Gastroesophageal sphincter (tissue), 4 donors: ENCODE results near the gene DUSP15. TPM values are rescaled to one million over a fixed set of nuclear protein-coding genes. Genes with fewer than 3 reads are reported as not detected.

Experiments used
- ATAC-seq: fragments of 150-250 bp; one replicate; pipeline ENCODE4 v1.9.1; 2016; ENCODE audit warnings: mild to moderate bottlenecking, moderate library complexity
- H3K27ac ChIP-seq, 4 donors: fragments of 200-600 bp; sonication (generic) in 3 of 4; 1 replicate in 3 of 4; 2 replicates in 1 of 4; pipeline ENCODE4 v1.5.1; 2016 to 2019
- H3K27me3 ChIP-seq: fragments of 200-600 bp; sonication (generic); one replicate; pipeline ENCODE4 v1.5.1; 2019
- H3K36me3 ChIP-seq, 2 donors: fragments of 200-600 bp; sonication (generic); one replicate each; pipeline ENCODE4 v1.5.1; 2019; ENCODE audit warnings: control low read depth in 1 of 2
- H3K4me1 ChIP-seq, 3 donors: fragments of 200-600 bp; sonication (generic); 1 replicate in 2 of 3; 2 replicates in 1 of 3; pipeline ENCODE4 v1.5.1; 2016 to 2019; ENCODE audit warnings: control low read depth in 2 of 3
- H3K4me3 ChIP-seq, 2 donors: fragments of 200-600 bp; sonication (generic); one replicate each; pipeline ENCODE4 v1.5.1; 2019; ENCODE audit warnings: mild to moderate bottlenecking in 1 of 2, moderate library complexity in 1 of 2
- H3K9me3 ChIP-seq, 3 donors: fragments of 200-600 bp; sonication (generic); one replicate each; pipeline ENCODE4 v1.5.1; 2017 to 2019; ENCODE audit warnings: control low read depth in 2 of 3
- EP300 ChIP-seq: sonication (generic); formaldehyde crosslinking; IDR thresholded peaks from one replicate; pipeline ENCODE4 v1.6.1; 2017; ENCODE audit warnings: antibody characterized with exemption, mild to moderate bottlenecking
- POLR2A ChIP-seq, 2 donors: fragments of 450-650 bp; IDR thresholded peaks; one replicate each; pipeline ENCODE4 v1.6.1; 2017; ENCODE audit warnings: antibody characterized with exemption in 2 of 2, mild to moderate bottlenecking in 2 of 2, moderate library complexity in 1 of 2
- POLR2AphosphoS5 ChIP-seq: sonication (generic); formaldehyde crosslinking; IDR thresholded peaks from one replicate; pipeline ENCODE4 v1.6.1; 2017; ENCODE audit warnings: antibody characterized with exemption
- WGBS, 2 donors: methylation state at CpG; one replicate each; pipeline ENCODE4 v1.1.5; 2018; ENCODE audit warnings: low coverage in 1 of 2; 5-methylcytosine and 5-hydroxymethylcytosine counted together
- total RNA-seq, 4 donors: library from RNA; depleted of rRNA; stranded (reverse); fragments of >200 nt; gene quantifications; one replicate each; pipeline ENCODE4 v1.1.0, GENCODE V29; 2016
- TF ChIP-seq, protein P1 (sequence below), 4 experiments: fragments of 200-600 bp in 2 of 4; fragments of 450-650 bp in 2 of 4; sonication (generic) in 1 of 4; IDR thresholded peaks; one replicate each; pipeline ENCODE4 v1.5.1; 2017 to 2019; ENCODE audit warnings: antibody characterized with exemption in 4 of 4, mild to moderate bottlenecking in 2 of 4, moderate library complexity in 2 of 4

DUSP15 gene
- total RNA-seq, 4 donors from 2014 or later: 1.5 to 8.2 (median 4.5) TPM

DNA sequence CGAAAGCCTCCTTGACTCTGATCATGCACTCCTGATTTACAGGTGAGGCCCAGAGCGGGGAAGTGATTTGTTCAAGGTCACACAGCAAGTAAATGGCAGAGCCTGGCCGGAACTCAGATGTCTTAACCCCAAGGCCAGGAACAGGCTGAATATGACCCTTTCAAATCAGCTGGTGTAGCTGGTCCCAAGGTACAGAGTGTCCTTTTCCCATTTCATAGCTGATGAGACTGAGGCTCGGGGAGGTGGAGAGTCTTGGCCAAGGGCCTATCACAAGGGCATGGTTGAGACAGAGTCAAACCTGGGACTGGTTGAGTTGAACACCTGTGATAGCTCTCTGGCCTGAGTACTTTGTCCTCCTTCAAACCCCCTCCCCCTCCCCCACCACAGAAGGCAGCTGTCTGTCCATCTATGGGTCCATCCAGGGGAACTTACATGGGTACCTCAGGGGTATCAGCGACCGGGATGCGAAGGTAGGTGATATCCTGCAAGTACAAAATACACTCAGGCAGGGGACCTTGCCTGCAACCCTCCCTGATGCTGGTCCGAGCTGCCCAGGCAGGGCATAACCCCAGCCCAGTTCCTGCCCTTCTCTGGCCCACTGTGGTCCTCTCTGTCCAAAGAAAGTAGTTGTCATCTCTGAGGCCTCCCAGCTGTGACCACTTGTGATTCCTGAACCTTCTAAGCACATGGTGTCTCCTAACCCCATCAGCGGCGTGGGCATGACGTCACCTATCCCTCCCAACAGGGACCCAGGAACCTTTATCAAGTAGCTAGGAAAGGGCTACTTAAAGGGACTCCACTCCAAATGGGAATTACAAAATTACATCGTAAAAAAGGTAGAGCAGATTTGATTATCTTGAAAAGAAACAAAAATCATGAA lies 5.6 kb downstream of the DUSP15 start:
- no peaks in the 10 kb centered on the region for H3K36me3 ChIP-seq
- H3K4me1 ChIP-seq: peaks cover 0 to 32% (median 19%) of the 10 kb centered on the region in 3 donors
- no peak overlapping the region for H3K4me3 ChIP-seq
- H3K27me3 ChIP-seq: peaks cover 9% of the 10 kb centered on the region
- H3K27ac ChIP-seq: no peak overlapping the region
- H3K9me3 ChIP-seq: no peaks in the 10 kb centered on the region
- WGBS, 2 donors: 70 to 98% methylated on average over 2 to 4 of the region's 12 CpGs
- no peak for ATAC-seq
- TF ChIP-seq, protein P1, sequence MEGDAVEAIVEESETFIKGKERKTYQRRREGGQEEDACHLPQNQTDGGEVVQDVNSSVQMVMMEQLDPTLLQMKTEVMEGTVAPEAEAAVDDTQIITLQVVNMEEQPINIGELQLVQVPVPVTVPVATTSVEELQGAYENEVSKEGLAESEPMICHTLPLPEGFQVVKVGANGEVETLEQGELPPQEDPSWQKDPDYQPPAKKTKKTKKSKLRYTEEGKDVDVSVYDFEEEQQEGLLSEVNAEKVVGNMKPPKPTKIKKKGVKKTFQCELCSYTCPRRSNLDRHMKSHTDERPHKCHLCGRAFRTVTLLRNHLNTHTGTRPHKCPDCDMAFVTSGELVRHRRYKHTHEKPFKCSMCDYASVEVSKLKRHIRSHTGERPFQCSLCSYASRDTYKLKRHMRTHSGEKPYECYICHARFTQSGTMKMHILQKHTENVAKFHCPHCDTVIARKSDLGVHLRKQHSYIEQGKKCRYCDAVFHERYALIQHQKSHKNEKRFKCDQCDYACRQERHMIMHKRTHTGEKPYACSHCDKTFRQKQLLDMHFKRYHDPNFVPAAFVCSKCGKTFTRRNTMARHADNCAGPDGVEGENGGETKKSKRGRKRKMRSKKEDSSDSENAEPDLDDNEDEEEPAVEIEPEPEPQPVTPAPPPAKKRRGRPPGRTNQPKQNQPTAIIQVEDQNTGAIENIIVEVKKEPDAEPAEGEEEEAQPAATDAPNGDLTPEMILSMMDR (IDR thresholded peaks at IDR 0.05): no peak
- TF ChIP-seq POLR2A (IDR thresholded peaks at IDR 0.05) (no peak), POLR2AphosphoS5 (no peak), EP300 (no peak)

- ATAC-seq: no peak
- TF ChIP-seq POLR2AphosphoS5 (no peak), POLR2A (IDR thresholded peaks at IDR 0.05) (no peak), EP300 (no peak)
- TF ChIP-seq, protein P1 (IDR thresholded peaks at IDR 0.05): no peak
- Histone ChIP-seq H3K36me3 (no peaks in the 10 kb centered on the region), H3K27ac (no peak overlapping the region), H3K4me1 (peaks cover 0 to 25% (median 13%) of the 10 kb centered on the region in 3 donors), H3K9me3 (no peaks in the 10 kb centered on the region), H3K27me3 (peaks cover 10% of the 10 kb centered on the region), H3K4me3 (no peak overlapping the region)
- WGBS, 2 donors: 95% methylated on average over 3 to 4 of the region's 9 CpGs
Measured at GRCh38 chr20:31863296-31864085, 6.8 kb downstream of the DUSP15 start.

GRCh38 chr20:31862506-31862905 lies 7.8 kb downstream of the DUSP15 start:
- Histone ChIP-seq H3K27me3 (peaks cover 19% of the 10 kb centered on the region), H3K4me3 (no peak overlapping the region), H3K36me3 (no peaks in the 10 kb centered on the region), H3K9me3 (no peaks in the 10 kb centered on the region), H3K27ac (no peak overlapping the region), H3K4me1 (peaks cover 0 to 25% (median 13%) of the 10 kb centered on the region in 3 donors)
- 63 to 91% methylated on average over 1 to 6 of the region's 8 CpGs for WGBS, 2 donors
- ATAC-seq: no peak
- TF ChIP-seq POLR2A (IDR thresholded peaks at IDR 0.05) (no peak), POLR2AphosphoS5 (no peak), EP300 (no peak)
- TF ChIP-seq, protein P1 (IDR thresholded peaks at IDR 0.05): no peak

- ATAC-seq: no peak
- Histone ChIP-seq H3K36me3 (no peaks in the 10 kb centered on the region), H3K27me3 (peaks cover 23% of the 10 kb centered on the region), H3K4me1 (peaks cover 0 to 25% (median 13%) of the 10 kb centered on the region in 3 donors), H3K9me3 (no peaks in the 10 kb centered on the region), H3K27ac (no peak overlapping the region), H3K4me3 (no peak overlapping the region)
- TF ChIP-seq POLR2AphosphoS5: no peak
- TF ChIP-seq, protein P1 (IDR thresholded peaks at IDR 0.05): no peak
- TF ChIP-seq POLR2A (IDR thresholded peaks at IDR 0.05): no peak
- no peak for TF ChIP-seq EP300
- 75 to 83% methylated on average over 2 to 3 of the region's 5 CpGs for WGBS, 2 donors
Measured at GRCh38 chr20:31862157-31862470, 8.2 kb downstream of the DUSP15 start.
